ENCODE data around the gene CTRL.
"Not testable (repeated sequence)": the region's sequence is repeated elsewhere in the genome, so short reads cannot be mapped to it uniquely, and the experiment has no call there.

The CTRL gene

DNA sequence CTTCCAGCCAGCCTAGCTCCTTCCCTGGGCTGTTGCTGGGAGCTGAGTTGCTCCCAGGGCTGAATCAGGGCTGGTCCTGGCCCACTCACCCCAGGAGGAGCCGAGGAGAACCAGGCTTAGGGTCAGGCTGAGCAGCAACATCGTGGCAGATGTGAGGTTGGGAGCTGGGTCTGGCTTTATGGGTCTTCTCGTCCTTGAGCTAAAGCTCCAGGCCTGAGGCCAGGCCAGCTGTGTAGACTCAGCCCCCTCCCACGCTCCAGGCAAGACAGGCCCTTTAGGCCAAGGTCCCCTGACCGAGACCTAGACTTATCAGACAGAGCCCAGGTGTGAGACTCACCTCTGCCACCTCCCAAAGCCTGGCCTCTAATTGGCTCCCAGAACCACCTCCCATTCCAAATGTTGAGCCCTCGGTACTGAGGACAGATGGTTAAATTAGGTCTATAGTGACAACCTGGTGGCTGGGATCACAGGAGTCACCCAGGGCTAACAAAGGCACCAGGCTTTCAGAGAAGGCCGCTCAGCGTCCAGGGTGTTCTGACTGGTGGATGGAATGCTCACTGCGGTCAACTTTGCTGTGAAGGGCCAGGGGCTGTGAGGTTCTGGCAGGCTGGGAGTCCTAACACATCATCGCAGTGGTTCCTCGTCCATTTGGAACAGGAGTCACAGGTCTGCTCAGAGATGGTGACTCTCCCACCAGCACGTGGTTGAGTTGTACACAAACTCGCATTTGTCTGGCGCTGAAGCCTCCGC is at the start of gene CTRL:
CTRL (minus strand) TSS at position 151 of the 750 bp plus-strand sequence; CDS start at position 141, 10 bp downstream.
- DNase-seq: no peak

DNA sequence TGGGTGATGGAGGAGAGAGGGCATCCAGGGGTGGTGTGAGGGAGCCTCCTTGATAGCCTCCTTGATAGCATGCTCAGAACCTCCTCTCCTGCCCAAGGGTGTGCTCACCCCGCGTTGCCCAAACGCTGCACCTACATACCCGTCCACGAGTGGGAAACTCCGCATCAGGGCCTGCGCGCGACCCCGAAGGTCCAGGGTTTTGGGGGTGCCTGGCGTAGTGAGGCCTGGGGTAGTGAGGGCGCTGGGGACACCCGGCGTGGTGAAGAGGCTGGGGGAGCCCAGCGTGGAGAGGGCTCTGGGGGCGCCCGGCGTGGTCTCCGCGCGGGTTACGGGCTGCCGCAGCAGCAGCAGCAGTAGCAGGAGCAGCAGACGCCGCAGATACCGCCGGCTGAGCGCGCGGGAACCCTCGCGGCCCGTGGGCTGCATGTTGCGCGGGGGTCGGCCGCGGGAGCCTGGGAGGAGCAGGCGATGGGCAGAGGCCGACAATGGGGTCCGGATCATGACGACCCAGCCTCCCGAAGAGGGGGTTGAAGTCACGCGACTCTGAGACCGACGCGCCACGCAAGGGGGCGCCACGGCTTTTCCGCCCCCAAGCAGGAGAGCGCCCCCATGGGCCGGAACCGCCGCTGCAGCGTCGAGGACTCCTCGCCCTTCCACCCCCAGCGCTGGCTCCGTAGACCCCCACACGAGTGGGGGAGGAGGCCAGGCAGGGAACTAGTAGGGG is 48.5 kb upstream of the CTRL start, which contains the start of gene DPEP3:
DPEP3 (minus strand) TSS at position 545 of the 724 bp plus-strand sequence; CDS start at position 426, 119 bp downstream.
- no peak for DNase-seq

DNA sequence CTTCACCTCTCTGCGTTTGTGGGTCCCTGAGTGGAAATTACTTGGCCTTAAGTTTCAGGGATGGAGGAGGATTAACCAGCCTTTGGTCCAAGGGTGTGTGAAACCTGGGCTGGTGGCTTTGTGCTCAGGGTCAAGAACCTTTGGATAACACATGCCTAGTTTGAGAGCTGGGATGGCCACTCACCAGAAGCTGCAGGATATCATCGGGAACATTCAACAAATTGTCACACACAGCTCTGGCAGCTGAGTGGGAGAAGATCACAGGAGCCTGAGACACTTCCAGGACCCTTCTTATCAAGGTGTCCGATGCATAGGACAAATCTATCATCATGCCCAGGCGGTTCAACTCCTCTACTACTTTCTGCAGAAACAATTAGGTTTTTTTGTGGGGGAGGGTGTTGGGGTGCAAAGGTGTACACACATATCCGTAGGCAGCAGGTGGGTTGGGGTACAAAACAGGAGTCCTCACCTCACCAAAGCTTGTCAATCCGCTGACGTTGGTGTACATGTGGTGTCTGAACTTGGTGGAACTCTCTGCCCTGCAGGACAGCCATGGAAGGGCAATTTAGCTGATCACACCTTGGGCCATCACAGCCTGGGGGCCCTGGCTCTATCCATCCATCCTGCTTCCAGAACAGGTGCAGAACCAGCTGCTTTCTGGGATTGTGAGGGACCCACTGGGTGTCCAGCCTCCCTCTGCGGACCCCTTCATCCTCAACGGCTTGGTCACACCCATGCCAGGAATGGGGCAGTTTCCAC is 46.0 kb upstream of the CTRL start:
- no peak for DNase-seq

DNA sequence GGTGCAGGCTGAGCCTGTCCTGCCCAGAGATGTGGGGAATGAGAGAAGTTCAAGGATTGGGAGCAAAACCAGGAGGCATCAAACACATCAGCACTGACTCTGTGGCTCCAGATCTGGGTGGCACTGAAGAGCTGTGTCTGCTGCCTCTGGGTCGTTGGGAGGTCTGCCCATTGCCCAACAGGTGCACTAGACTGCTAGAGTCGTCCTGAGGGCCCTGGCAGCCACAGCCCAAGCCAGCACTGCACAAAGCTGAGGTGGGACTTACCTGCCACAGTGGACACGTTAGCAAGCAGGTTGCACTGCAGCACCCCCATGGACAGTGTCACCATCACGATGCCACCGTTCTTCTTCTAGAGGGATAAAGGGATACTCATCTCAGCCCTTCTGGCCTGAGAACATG is 45.3 kb upstream of the CTRL start:
- no peak for DNase-seq

DNA sequence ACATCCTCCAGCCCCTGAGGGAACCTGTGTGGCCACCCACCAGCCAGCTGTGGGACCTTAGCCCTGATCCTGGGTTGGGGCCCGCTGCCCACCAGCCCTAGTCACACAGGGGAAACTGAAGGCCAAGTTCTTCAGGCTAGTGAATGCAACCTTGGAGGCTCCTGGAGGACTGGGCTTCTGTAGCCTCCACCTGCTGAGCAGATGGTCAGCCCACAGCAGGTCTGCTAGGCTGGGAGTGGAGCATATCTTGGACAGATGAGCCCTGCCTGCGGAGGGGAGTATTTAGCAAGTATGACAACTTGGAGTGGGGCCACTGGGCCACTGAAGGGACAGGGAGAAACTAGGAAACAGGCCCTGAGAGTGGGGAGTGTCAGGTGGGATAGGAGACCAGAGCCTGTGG is 44.5 kb upstream of the CTRL start:
- no peak for DNase-seq

DNA sequence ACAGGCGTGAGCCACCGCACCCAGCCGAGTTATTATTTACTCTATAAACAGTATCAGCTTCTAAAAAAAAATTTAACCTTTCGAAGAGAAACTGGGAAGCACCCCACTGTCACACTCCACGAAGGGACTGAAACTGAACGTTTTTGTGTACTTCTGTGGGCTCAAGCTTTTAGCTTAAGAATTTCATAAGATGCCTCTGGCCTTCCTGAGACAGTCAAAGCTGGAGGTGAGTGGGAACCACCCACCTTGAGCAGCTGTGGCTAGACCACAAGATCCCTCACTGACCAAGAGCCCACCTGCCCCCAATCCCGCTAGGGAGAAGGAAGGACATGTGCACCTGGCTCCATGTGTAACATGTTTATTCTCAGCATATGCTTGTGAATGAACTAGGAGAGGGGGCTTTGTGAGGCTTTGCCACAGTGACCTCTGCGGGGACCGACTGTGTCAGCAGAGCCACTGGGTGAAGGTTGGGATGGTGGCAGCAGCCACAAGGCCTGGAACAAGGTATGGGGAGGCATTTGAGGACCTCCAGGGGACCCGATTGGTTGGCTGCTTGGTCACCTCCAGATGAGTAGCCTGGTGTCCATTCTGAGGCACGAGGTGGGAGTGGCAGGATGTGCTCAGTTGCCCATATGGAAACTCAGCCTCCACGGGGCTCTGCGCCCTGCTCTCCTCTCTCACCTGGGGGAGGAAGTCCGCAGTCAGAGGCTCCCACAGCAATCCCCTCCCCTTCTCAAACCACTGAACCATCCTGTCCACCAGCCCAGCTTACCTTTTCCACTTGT is 43.9 kb upstream of the CTRL start:
- DNase-seq: no peak

DNA sequence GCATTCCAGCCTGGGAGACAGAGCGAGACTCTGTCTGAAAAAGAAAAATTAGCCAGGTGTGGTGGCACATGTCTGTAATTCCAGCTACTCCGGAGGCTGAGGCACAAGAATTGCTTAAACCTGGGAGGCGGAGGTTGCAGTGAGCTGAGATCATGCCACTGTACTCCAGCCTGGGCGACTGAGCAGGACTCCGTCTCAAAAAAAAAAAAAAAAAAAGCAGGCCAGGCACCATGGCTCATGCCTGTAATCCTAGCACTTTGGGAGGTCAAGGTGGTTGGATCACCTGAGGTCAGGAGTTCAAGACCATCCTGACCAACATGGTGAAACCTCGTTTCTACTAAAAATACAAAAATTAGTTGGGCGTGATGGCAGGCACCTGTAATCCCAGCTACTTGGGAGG is 40.6 kb upstream of the CTRL start:
- not testable (repeated sequence) for DNase-seq

DNA sequence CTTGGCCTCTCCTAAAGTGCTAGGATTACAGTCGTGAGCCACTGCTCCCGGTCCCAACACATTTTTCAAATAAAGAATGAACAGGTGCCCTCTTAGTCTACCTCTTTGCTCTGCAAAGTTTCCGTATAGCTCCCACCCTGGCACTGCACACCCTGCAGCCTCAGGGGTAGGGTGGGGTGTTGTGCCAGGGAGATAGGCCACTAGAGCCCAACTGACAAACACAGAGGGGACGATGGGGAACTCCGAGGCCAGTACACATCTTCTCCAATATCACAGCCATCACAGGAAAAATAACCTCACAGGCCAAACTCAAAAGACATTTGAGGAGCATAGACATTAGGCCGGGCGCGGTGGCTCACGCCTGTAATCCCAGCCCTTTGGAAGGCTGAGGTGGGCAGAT is 39.4 kb upstream of the CTRL start:
- DNase-seq: no peak

DNA sequence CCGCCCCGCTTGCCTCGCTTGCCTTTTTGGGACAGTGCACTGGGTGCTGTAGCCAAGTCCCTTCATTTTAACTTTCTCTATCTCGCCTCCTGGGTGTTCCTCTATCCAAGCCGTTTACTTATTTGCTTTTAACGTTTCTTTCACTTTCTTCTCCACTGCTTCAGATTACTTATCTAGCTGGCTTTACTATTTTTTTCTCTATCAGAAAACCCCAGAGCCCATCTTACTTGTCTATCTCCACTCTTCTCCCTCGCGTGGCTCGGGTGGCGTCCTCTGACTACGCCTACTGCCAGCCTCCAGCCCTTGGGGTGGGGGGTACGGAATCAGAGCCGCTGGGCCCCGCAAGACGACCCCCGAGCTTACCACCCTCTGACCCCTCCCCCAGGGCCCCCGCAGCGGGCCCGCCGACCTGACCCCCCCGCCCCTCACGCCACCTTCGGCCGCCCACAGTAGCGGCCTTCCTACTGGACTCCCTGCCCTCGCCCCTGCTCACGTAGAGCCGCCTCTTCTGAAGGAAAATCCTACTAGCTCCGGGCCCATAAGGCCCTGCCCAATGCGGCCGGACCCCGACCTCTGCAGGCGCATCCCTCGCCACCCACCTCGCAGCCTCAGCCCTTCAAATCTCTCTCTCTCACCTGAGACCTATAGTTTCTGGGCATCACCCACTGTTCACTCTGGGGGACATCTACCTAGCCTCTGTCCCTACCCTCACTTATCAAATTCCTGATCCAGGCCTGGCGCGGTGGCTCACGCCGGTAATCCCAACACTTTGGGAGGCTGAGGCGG is 37.8 kb upstream of the CTRL start:
- no peak for DNase-seq

DNA sequence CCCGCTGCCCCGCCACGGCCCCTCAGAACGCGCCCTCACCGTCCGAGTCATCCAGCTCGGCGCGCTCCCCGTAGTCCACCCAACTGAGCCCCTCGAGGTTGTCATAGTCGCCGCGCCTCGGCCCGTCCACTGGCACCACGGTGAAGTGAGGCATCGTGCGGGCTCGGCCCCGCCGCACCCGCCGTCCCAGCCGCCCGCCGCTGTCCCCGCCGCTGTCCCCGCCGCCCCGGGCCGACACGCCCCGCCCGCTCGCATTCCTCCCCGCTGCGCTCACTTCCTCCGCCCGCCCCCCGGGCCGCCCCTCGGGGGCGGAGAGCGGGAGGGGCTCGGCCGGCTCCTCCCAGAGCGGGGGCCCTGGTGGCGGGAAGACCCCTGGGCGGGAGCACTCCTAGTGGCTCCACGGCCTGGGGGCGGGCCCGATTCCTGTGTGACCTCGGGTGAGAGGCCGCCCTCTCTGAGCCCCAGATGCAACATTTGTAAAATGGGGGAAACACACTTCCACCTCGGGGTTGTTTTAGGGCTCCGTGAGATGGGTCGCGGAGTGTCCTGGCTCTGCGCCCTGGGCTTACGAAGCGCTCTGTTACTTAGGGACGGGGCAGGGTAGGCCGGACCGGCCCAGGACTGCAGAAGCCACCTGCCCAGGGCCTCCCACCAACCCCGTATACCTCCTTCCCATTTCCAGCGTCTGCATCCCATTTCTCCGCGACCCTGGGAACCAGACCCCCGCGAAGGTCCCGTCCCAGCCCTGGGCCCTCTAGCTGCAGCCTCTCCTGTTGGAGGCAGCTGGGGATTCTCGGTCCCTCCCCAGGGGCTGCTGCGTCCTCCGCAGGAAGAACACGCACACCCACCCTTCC is 37.0 kb upstream of the CTRL start, which contains the start of gene SLC12A4:
SLC12A4 (minus strand) TSS at position 238 of the 854 bp plus-strand sequence; CDS start at position 154, 84 bp downstream.
- DNase-seq: no peak

DNA sequence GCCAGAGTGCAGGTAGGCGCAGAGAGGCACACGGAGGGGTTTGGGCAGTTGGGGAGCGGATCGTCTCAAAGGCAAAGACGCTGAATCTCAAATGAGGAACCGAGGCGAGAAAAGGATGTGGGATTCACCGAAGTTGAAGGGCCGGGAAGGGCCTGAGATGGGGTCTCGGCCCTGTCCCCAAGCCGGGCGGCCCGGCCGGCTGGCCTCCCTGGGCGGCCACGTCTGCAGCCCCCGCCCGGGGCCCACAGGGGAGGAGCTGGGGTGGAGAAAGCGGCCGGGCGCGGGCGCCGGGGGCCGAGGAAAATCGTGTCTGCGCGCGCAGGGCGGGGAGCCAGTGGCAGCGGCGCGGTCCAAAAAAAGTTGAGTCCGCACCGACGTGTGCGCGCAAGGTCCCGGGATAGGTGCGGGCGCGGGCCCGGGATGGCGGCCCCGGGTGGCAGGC is 36.3 kb upstream of the CTRL start:
- no peak for DNase-seq

DNA sequence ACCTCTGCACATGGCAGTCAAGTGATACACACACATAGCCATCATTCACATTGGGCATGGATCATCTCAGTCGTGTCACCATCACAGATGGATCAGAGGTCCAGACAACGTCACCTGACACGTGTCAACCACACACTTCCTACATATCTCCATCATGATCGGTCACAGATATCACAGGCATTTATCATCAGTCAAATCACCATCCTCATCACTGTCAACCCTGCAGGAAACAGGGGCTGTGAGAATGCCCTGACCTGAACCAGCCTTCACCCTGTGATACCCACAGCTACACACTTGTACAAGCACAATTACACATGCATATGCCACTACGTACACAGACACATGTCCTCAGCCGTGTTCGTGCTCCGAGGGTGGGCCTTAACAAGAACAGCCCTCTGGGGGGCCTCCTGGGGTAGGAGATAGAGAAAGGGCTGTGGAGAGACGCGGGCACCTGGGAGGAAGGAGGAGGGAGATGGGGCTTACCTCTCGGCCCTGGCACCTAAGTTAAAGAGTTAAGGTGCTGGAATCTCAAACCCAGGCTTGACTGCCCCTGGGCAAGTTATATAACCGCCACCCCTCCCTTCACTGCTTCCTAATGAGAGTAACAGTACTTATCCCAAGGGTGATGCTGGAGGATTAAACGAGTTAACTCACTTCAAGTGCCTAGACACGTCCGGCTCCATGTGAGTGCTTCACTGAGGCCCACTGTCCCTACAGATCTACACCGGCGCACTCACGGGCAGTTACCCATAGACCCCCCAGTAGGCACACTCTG is 35.7 kb upstream of the CTRL start:
- peak; percentile 29 for DNase-seq

DNA sequence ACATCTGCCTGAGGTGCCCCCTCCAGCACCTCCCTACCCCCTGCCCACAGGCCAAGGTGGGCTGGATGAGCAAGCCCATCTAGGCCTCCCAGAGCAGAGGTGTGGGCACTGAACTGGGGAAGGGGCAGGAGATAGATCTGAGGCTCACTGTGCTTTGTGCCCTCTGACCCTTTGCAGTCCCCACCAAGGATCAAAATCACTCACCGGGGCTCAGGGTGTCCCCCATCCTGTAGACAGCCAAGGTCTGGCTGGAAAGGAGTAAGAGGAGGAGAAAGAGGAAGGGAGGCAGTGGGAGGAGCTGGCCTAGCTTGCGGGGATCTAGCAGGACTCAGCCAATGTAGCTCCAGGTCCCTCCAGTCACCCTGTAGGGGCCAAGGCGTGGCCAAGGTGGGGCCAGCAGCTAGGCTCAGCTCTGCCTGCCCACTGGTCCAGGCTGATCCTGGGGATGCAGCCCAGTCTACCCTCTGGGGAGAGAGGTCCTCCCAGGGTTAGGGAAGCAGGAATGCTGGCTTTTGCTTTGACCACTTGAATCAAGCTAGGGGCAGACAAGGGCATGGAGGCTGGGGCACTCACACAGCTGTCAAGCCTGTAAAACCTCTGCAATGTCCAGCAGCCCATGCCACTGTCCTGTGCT is 35.0 kb upstream of the CTRL start:
- no peak for DNase-seq

DNA sequence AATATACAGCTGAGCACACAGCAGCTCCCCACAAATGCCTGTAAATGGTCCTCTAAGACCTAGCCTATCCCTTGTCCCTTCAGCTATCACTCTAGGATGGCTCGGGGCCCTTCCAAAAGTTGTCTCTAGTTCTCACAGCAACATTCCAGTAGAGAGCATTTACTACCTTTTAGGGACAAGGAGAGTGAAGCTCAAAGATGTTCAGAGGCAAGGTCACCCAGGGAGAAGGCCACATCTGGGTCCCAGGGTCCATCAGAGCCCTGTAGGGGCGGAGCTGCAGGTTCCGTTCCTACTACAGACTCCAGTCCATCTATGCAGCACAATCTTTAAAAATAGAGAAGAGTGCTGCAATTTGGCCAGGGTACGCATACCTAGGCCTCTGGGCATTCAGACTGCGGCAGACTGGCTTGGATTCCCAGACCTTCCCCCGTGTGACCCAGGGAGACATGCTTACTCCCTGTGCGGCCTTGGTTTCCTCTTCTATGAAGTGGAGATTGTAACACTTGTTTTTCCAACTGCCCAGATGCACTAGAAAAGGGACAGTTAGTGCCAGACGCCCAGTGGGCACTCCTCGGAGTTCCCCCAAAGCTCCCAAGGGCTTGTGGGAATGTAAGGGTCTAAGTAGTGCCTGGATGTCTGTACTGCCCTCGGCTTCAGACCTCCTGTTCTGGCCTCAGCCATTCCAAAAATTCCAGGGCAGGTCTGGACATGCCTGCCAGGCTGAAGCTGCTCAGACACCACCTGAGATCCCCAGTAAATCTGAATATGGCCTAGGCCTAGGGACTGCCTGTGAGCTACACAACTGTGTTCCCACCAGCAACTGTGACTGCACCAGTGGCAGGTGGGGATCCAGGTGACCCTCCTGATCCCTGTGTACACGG is 34.2 kb upstream of the CTRL start:
- no peak for DNase-seq

DNA sequence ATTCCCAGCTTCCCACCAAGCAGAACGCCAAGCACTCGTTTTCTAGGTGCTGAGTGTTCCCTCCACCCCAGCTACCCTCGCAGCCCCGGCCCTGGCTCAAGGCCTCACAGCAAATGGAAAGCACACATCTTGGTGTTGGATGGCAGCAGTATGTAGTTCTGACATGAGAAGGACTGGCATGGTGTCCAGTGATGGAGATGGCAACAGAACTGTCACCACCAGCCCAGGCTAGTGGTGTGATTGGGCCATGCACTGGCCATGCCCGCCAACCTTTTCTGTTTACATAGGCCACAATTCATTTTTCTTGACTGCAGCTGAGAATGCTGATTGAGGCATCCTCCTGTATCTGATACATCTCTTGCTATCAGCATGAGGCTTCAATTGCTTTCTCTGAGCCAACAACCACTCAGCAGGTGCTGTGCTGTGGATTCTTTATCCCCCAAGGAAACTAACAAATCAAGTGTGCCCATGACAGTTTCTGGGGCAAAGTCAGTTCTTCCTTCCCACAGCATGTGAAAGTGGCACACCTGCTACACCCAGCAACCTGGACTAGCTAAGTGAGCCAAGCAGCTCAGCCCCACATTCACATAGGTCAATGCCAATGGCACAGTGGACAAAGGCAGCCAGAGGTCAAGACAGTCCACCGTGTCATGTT is 32.9 kb upstream of the CTRL start:
- no peak for DNase-seq

DNA sequence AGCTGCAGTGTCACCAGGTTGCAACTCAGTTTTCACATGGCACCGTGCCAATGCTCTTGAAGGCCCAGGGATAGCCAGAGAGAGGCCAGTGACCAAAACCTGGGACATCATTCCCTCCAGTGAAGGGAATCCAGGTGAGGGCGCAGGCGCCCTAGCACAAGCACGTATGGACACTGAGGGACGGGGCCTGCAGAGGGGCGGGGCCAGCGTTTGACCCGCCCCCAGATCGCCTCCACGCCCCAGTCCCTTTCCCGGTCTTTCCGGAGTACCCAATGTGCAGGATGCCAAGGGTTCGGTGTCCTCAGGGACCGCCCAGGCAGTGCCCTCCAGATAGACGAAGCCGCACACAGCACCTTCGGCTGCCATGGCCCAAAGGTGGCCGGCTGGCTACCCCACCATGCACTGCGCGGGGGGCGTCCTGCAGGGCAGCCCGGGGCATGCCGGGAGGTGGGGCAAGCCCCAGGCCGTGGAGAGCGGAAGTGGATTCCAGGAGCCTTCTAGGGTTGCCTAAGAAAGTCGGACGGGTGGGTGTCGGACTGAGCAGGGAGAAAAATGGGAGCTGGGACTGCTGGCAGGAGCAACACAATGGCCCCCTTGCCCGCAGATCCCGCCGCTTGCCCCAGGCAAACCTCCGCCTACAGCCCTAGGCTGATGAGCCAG is 32.1 kb upstream of the CTRL start:
- no peak for DNase-seq

DNA sequence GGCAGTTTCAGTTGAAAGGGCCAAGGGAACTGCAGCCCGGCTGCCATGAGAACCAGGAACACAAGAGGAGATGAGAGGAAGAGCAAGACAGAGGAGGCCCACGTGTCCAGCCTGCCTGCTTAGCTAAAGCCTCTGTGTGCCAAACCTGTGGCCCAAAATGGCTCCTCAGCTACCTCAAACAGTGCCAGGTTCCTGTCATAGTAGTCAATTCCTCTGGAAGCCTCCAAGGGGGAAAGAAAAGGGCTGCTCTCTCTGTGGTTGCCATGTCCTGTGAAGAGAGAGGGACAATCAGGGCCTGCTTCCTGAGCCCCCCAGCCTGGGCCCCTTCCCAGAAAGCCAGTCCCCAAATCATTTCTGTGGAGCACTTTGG is 31.6 kb upstream of the CTRL start:
- DNase-seq: no peak
